Activated CD4-positive, alpha-beta T cell treated with anti-CD3 and anti-CD28 coated beads for 24 hours (primary cell): ENCODE results near the gene ATXN1.
A peak's percentile ranks its signal among the peaks of the same experiment; 100 is the strongest.

Experiments
- DNase-seq, 2 donors: peaks; one replicate each; pipeline ENCODE4 v3.0.0-alpha.2; 2020; ENCODE audit warnings: low read depth in 2 of 2

The ATXN1 gene

GRCh38 chr6:16535564-16535963, 225.7 kb downstream of the ATXN1 start:
- DNase-seq, result no peak

DNA sequence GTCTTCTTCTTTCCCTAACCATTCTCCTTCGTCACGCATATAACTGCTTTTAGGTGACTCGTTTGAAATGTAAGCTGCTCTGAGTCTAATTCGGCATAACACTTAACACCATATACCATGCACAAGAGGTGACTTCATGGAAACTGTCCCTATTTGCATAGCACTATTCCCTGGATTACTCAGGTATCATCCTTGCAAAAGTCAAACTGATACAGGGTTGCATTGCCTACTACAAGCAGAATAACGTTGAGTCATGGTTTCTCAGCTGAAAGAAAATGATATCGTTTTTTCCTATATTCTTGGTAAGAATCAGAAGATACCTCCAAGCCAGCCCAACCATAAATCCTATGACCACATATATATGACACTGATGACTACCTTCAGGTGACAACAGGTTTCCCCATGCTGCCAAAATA, 227.5 kb downstream of the ATXN1 start:
- no peak for DNase-seq

GRCh38 chr6:16533210-16533609, 228.1 kb downstream of the ATXN1 start:
- DNase-seq, result no peak

- no peak for DNase-seq
Observed at GRCh38 chr6:16527691-16528090, 233.6 kb downstream of the ATXN1 start.

DNA sequence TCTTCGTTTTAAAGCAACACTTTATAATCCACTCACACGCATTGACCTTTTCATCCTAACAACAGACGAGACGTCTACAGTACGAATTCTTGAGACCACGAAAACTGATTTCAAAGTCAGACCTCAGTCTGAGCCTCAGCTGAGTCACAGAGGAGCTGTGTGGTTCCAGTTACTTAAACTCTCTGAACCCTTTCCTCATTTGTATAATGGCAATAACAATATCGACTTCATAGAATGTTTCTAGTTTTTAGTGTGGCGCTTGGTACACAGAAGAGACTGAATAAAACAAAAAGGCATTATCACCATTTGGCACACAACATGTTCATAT, 236.9 kb downstream of the ATXN1 start:
- no peak for DNase-seq

- DNase-seq, result no peak
Observed at GRCh38 chr6:16523606-16524379, 237.5 kb downstream of the ATXN1 start.

GRCh38 chr6:16522937-16523336, 238.3 kb downstream of the ATXN1 start:
- no peak for DNase-seq

GRCh38 chr6:16521528-16521927, 239.7 kb downstream of the ATXN1 start:
- DNase-seq, result no peak

DNA sequence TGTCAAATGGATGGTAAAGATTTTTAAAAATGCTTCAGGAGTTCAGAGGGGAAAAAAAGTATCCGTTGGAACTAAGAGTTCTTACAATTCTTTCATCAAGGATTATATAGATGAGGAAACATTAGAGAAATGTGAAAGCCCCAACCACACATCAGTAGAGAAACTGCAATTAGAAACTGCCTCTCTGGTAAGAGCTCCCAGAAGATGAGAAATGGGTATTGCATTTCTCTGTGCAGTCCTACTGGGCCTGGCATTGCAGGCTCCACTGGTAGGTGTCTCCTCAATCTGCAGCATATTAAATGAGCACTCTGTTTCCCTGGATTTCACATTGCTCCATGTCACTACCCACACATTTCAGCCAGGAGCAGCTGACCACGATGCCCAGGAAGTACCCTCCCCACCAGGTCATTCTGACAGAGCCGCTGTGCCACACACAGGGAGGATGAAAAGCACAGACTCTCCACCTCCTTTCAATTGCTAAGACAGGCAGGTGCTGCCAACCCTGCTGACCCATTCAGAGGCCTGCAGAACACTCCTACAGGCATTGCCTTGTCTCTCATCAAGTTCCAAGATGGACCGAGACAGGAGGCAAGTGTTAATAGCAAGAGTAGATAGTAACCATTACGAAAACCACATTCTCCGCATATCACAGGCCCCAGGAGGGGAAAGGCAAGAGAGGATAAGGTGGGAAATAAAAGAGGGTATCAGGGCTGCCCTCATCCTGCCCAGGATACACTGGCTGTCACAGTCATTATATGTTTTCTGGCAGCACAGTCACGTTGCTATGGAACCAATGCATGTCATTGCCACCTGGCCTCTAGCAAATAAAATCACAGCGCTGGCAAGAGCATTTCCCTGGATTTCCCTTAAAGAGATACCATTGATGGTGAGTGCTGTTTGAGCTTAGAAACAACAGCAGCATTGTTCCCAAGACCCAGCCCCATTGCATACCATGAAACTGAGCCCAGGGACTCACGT, 241.7 kb downstream of the ATXN1 start:
- DNase-seq, result no peak

DNA sequence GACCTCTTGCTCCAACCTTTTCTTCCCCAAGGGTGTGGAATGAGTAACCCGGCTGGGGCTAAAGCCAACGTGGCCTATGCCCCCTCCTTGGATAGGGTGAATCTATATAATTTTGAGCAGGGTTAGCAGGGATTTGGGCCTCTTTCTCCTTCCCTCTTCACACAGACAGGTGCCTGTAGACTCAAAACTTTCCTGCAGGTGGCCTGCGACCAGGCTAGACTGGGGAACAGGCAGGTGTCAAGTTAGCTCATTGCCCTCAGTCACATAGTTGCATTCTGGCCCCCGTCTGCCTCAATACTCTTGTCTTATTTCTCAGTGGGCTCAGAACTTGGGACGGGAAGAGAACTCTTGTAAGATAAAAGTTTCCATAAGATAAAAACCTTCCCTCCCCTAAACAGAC, 243.0 kb downstream of the ATXN1 start:
- no peak for DNase-seq

DNA sequence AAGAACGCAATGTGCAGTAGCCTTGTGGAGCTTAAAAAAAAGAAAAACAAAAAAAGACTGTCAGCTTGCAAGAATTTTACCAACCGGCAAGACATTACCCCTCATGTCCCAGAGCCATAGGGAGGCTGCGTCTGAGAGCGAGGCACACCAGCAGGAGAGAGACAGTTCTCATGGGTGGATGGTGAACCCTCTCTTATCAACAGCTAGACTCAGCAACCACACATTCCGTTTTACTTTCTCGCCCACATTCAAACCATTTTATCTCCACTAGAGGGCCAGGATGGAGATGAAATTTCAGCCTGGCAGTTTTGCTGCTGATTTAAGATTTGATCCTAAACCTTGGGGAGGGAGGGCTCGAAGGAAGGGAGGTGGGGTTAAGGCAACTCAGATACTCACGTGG, 247.0 kb downstream of the ATXN1 start:
- peak in 1 of 2 donors; percentile 18 for DNase-seq

GRCh38 chr6:16512544-16513290, 248.5 kb downstream of the ATXN1 start:
- DNase-seq, result no peak

DNA sequence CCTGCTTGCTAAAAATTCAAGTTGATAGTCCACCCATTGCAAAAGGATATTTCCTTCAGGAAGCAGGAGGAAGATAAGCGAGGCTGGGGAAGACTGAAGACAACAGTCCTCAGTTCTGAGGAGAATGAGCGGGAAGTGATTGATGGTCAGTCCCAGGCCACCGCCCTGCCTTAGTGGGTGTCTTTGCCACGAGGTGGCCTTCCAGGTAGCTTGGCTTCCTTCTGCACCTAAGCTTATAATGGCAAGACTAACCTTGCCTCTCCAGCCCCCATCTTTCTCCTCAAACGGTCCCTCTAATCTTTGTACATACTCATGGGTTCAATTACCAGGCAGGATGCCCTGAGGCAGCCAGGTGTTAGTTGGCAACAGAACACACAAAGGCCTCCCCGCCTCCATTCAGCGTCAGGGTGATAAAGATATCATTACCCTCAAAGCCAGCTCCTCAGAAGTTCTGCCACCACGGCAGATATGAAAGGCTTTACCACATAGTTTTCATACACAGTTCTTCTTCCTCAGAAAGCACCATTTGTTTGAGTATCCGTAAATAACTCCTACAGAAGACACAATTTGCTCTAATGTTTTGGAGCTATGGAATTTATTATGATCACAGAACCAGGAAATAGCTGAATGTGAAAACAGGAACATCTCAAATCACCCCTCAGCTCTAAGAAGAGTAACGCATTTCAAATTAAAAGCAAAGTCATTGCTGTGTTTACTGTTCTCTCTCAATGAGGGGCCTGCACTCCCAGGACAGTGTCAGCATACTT, 249.4 kb downstream of the ATXN1 start:
- no peak for DNase-seq

DNA sequence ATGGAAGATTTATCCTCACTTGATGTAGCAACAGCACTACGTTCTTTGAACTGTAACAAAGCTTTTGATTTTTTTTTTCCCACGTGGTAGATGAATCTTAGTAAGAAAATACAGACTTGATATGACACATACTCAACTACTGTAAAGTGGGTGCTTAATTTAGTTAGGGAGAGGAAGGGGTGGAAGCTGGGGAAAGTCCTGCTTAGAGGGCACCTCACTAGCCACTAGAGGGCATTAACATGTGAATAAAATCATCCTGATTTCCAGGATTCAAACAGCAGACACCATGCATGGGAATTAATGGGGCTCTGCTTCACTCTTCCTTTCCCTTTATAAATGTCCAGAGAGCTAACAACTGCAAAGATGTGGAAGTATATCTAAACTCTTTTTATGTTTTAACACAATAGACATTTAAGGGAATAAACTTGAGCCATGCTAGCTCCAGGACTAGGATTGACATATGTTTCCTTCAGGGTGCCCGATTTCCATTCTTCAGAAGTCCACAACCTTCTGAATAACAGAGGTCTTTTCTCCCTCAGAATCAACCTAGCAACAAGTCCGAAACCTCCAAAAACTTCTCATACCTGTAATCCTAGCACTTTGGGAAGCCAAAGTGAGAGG, 250.1 kb downstream of the ATXN1 start:
- no peak for DNase-seq

DNA sequence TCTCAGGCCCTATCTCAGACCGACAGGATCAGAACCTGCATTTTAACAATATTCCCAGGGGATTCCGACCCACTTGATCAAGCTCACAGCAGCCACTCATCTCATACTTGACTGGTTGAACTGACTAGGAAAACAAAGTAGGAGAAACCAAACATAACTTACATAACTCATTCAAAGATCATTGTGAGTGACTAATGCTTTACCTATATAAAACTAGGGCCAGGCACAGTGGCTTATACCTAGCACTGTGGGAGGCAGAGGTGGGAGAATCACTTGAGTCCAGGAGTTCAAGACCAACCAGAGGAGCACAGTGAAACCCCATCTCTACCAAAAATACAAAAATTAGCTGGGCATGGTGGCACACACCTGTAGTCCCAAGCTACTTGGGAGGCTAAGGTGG, 251.0 kb downstream of the ATXN1 start:
- no peak for DNase-seq

GRCh38 chr6:16508959-16509358, 252.3 kb downstream of the ATXN1 start:
- no peak for DNase-seq

- no peak for DNase-seq
Observed at GRCh38 chr6:16505711-16506357, 255.4 kb downstream of the ATXN1 start.

- no peak for DNase-seq
Observed at GRCh38 chr6:16504609-16505008, 256.7 kb downstream of the ATXN1 start.

DNA sequence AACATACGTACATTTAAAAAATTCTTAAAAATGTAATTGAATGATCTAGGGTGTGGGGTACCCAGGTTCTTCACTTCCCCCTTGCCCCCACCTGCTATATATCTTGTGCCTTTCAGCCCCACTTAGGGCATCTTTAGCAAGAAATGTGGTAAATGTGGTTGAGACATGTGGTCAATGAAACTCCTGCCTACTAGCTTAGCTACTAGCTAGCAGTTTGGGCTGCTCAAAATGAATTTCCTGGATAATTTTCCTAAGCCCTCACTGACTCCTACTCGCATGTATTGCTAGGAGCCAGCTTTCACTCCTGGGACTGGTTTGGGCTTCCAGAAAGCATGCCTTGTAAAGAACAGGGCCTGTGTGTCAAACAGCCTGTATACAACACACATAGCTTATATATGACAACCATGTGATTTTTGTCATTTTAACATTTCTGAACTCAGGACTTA, 257.3 kb downstream of the ATXN1 start:
- DNase-seq, result no peak

GRCh38 chr6:16503241-16503775, 258.0 kb downstream of the ATXN1 start:
- DNase-seq, result no peak
